Osteocyte (in vitro differentiated cells): ENCODE measurements around the gene ARHGAP22. TPM values are rescaled to one million over a fixed set of nuclear protein-coding genes. Genes with fewer than 3 reads are reported as not detected.

Experiments
- DNase-seq: peaks from one replicate; pipeline ENCODE4 v3.0.0; 2021; ENCODE audit warnings: mixed read lengths; ENCODE audit not compliant: unreplicated experiment; ENCODE audit errors: extremely low spot score
- H3K27ac Mint-ChIP-seq: one replicate; pipeline ENCODE4 v1.8.0; 2021; ENCODE audit warnings: mild to moderate bottlenecking, mixed read lengths; ENCODE audit not compliant: unreplicated experiment
- H3K27me3 Mint-ChIP-seq: one replicate; pipeline ENCODE4 v1.8.0; 2021; ENCODE audit warnings: mixed read lengths; ENCODE audit not compliant: unreplicated experiment
- H3K36me3 Mint-ChIP-seq: one replicate; pipeline ENCODE4 v1.8.0; 2021; ENCODE audit warnings: mixed read lengths; ENCODE audit not compliant: unreplicated experiment
- H3K4me1 Mint-ChIP-seq: one replicate; pipeline ENCODE4 v1.8.0; 2021; ENCODE audit warnings: mixed read lengths; ENCODE audit not compliant: unreplicated experiment
- H3K4me3 Mint-ChIP-seq: one replicate; pipeline ENCODE4 v1.8.0; 2021; ENCODE audit warnings: mild to moderate bottlenecking, moderate library complexity, mixed read lengths; ENCODE audit not compliant: unreplicated experiment
- H3K9me3 Mint-ChIP-seq: one replicate; pipeline ENCODE4 v1.8.0; 2021; ENCODE audit warnings: mixed read lengths; ENCODE audit not compliant: unreplicated experiment
- total RNA-seq: library from RNA; stranded (reverse); gene quantifications from 2 replicates; pipeline ENCODE4 v1.2.1, GENCODE V29; 2021
- TF ChIP-seq, protein P1 (sequence below): fragments of 200-600 bp; sonication (generic); IDR thresholded peaks from 2 replicates; pipeline ENCODE4 v1.5.0; 2021; ENCODE audit warnings: antibody characterized with exemption, mild to moderate bottlenecking, moderate library complexity

ARHGAP22 gene
- total RNA-seq, 1 donor from 2014 or later: 0.64 TPM

DNA sequence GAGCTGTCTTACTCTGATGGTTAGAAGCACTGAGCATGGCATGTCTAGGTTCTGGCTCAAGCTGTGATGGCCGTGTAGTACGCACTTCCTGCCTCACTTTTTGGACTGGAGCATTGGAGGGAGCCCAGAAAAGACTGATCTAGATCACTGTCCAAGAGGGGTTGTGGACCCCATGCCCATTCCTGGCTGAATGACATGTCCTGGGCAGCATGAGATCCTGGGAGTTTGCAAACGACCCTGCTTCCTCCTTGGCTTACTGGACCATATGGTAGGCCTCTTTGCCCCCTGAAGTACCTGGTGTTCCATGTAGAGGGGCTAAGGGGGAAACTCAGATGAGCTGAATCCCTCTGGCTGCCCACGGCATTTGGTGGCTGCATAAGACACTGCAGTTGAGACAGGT lies 36.7 kb downstream of the ARHGAP22 start:
- no peaks in the 10 kb centered on the region for H3K4me1 Mint-ChIP-seq
- no peak overlapping the region for H3K4me3 Mint-ChIP-seq
- H3K27me3 Mint-ChIP-seq: peaks cover 4% of the 10 kb centered on the region
- no peaks in the 10 kb centered on the region for H3K9me3 Mint-ChIP-seq
- H3K27ac Mint-ChIP-seq: no peak overlapping the region
- H3K36me3 Mint-ChIP-seq: no peaks in the 10 kb centered on the region
- TF ChIP-seq, protein P1, sequence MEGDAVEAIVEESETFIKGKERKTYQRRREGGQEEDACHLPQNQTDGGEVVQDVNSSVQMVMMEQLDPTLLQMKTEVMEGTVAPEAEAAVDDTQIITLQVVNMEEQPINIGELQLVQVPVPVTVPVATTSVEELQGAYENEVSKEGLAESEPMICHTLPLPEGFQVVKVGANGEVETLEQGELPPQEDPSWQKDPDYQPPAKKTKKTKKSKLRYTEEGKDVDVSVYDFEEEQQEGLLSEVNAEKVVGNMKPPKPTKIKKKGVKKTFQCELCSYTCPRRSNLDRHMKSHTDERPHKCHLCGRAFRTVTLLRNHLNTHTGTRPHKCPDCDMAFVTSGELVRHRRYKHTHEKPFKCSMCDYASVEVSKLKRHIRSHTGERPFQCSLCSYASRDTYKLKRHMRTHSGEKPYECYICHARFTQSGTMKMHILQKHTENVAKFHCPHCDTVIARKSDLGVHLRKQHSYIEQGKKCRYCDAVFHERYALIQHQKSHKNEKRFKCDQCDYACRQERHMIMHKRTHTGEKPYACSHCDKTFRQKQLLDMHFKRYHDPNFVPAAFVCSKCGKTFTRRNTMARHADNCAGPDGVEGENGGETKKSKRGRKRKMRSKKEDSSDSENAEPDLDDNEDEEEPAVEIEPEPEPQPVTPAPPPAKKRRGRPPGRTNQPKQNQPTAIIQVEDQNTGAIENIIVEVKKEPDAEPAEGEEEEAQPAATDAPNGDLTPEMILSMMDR: no peak
- DNase-seq: peak; percentile 56

DNA sequence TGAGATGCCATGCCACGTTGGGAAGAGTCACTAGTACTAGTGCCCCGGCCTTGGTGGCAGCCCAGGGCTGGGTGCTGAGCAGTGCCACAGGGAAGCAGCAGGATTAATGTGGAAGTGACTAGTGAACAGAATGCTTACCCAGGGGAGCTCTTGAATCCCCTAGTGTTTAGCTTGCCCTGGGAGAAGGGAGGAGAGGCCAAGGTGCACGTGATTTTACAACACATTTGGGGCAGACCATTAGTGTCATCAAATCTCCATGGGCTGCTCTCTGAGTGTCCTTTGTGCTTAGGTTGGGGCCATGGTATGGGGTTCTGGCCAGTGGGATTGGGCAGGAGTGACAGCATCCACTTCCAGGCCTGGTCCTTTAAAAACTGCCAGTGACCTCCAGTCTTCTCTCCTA lies 37.5 kb downstream of the ARHGAP22 start:
- Mint-ChIP-seq H3K27ac (no peak overlapping the region), H3K36me3 (no peaks in the 10 kb centered on the region), H3K4me1 (no peaks in the 10 kb centered on the region), H3K9me3 (no peaks in the 10 kb centered on the region), H3K27me3 (peaks cover 4% of the 10 kb centered on the region), H3K4me3 (no peak overlapping the region)
- DNase-seq: peak; percentile 8
- TF ChIP-seq, protein P1: no peak

DNA sequence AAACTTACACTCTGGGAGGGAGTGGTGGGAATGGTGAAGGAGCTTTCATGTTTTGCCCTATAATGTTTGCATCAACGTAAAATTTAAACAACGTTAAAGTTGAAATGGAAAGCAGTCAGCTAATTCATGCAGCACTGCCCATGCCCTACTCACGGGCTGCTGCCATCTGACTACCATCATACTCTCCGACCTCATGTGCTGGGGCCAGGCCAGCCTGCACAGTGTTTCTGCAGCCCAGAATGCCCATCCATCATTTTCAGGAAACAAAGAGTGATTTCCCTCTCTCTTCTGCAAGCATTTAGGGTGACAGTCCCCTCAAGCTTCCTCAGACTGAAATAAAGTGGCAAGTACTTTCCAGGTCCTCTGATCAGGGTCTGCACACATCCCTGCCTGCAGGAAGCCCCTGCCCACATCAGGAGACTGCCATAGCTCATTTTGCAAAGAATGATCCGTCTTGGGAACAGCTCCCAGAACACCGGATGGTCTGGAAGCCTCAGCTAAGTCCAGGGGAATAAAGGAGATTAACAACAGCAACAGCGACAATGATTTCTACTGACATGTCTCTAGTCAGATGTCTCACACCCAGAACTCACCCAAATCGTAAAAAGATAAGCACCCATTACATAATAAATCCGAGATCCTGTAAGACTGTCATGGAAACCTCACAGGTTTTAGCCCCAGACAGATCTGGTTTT lies 40.3 kb downstream of the ARHGAP22 start:
- TF ChIP-seq, protein P1: no peak
- no peak overlapping the region for H3K27ac Mint-ChIP-seq
- H3K4me1 Mint-ChIP-seq: no peaks in the 10 kb centered on the region
- no peaks in the 10 kb centered on the region for H3K9me3 Mint-ChIP-seq
- H3K36me3 Mint-ChIP-seq: no peaks in the 10 kb centered on the region
- peaks cover 13% of the 10 kb centered on the region for H3K27me3 Mint-ChIP-seq
- no peak overlapping the region for H3K4me3 Mint-ChIP-seq
- peak; percentile 67 for DNase-seq

DNA sequence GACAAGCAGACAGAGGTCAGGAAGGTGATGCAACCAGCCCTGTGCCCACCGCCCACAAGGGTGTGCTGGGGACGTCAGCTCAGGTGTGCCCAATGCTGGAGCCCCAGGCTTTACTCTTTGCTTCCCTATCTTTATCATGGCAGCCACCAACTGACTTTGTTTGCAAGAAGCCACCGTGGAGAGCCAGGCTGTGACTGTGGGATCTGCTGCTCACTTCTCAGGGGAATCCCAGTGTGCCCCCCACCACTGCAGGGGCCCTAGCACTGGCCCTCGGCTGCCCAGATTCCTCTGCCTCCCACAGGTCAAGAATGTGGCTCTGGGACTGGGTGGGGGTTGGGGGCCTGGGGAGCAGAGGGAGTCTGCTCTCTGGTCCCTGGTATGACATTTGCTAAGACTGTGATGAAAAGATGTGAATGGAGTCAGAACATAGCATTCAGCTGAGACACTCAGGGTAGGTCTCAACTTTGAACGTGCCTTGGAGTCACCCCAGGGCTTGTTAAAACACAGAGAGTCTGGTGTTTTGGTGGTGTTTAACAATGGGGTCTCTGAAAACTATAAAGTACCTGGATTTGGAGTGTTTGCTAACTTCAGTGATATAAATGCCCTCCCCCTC lies 47.3 kb downstream of the ARHGAP22 start:
- Mint-ChIP-seq H3K27ac (no peak overlapping the region), H3K27me3 (peaks cover 8% of the 10 kb centered on the region), H3K4me1 (no peaks in the 10 kb centered on the region), H3K4me3 (no peak overlapping the region), H3K9me3 (no peaks in the 10 kb centered on the region), H3K36me3 (no peaks in the 10 kb centered on the region)
- TF ChIP-seq, protein P1: no peak
- peak; percentile 49 for DNase-seq

DNA sequence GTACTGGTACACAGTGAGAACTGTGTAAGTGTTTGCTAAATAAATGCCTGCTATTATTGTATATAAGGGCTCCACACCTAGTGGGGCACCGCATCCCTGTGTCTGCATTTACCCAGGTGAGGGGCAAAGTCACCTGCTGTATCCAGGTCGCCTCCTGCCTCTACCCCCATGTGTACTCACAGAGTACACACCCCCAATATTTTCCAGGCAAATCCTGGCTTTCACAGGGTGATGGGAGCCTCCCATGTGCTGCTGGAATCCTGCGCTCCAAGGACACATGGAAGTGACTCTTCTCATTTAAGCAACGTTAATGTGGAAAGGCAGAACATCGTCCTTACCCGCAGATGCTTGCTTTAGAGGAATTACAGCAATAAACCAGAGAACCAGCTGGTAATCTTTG lies 48.2 kb downstream of the ARHGAP22 start:
- peak; percentile 53 for DNase-seq
- TF ChIP-seq, protein P1: no peak
- Mint-ChIP-seq H3K9me3 (no peaks in the 10 kb centered on the region), H3K4me1 (no peaks in the 10 kb centered on the region), H3K36me3 (no peaks in the 10 kb centered on the region), H3K4me3 (no peak overlapping the region), H3K27me3 (peaks cover 8% of the 10 kb centered on the region), H3K27ac (no peak overlapping the region)
